ENCODE results near the gene CNDP1.
"Not testable (repeated sequence)": the region's sequence is repeated elsewhere in the genome, so short reads cannot be mapped to it uniquely, and the experiment has no call there.

Gene CNDP1

GRCh38 chr18:74549591-74550104 lies 15.3 kb downstream of the CNDP1 start:
- no peak for DNase-seq

GRCh38 chr18:74550886-74551285 lies 16.6 kb downstream of the CNDP1 start:
- DNase-seq, result no peak

GRCh38 chr18:74551452-74551851 lies 17.2 kb downstream of the CNDP1 start:
- DNase-seq, result no peak

- peak; percentile 90 to 94 (median 93) for DNase-seq
These were observed 17.7 kb downstream of the CNDP1 start for GRCh38 chr18:74551936-74552555.

- DNase-seq, result no peak
These were observed 21.8 kb downstream of the CNDP1 start for GRCh38 chr18:74556126-74556525.

GRCh38 chr18:74558096-74558495 lies 23.8 kb downstream of the CNDP1 start:
- DNase-seq, result no peak

GRCh38 chr18:74562131-74562730 lies 27.9 kb downstream of the CNDP1 start:
- DNase-seq, result no peak

- no peak for DNase-seq
These were observed 28.5 kb downstream of the CNDP1 start for GRCh38 chr18:74562775-74563174.

- no peak for DNase-seq
These were observed 29.7 kb downstream of the CNDP1 start for GRCh38 chr18:74563999-74564398.

- not testable (repeated sequence) for DNase-seq
These were observed 30.9 kb downstream of the CNDP1 start for GRCh38 chr18:74565164-74565563.

GRCh38 chr18:74565993-74566392 lies 31.7 kb downstream of the CNDP1 start:
- not testable (repeated sequence) for DNase-seq

- DNase-seq, result peak; percentile 41 to 74 (median 58)
These were observed 33.5 kb downstream of the CNDP1 start for GRCh38 chr18:74567822-74568221.

GRCh38 chr18:74569401-74569800 lies 35.1 kb downstream of the CNDP1 start:
- no peak for DNase-seq

- DNase-seq, result no peak
These were observed 36.0 kb downstream of the CNDP1 start for GRCh38 chr18:74570266-74570665.

GRCh38 chr18:74571895-74572680 lies 37.8 kb downstream of the CNDP1 start:
- DNase-seq, result no peak

GRCh38 chr18:74573053-74573452 lies 38.8 kb downstream of the CNDP1 start:
- no peak for DNase-seq

GRCh38 chr18:74574916-74575315 lies 40.6 kb downstream of the CNDP1 start:
- DNase-seq, result no peak

GRCh38 chr18:74577019-74577418 lies 42.7 kb downstream of the CNDP1 start:
- DNase-seq, result no peak

GRCh38 chr18:74579496-74580065 lies 45.3 kb downstream of the CNDP1 start:
- DNase-seq, result no peak

- peak in 2 of 4 experiments; percentile 12 to 33 for DNase-seq
These were observed 48.3 kb downstream of the CNDP1 start for GRCh38 chr18:74582642-74583041.

GRCh38 chr18:74587441-74587840 lies 53.1 kb downstream of the CNDP1 start:
- peak in 3 of 4 experiments; percentile 19 to 53 (median 39) for DNase-seq

- peak; percentile 63 to 88 (median 80) for DNase-seq
These were observed 54.7 kb downstream of the CNDP1 start for GRCh38 chr18:74589021-74589420.

GRCh38 chr18:74589811-74590210 lies 55.5 kb downstream of the CNDP1 start:
- DNase-seq, result peak; percentile 13 to 86 (median 55)

Measured in suppressor macrophage (primary cell).